ENCODE measurements around the gene C5orf15.

DNA sequence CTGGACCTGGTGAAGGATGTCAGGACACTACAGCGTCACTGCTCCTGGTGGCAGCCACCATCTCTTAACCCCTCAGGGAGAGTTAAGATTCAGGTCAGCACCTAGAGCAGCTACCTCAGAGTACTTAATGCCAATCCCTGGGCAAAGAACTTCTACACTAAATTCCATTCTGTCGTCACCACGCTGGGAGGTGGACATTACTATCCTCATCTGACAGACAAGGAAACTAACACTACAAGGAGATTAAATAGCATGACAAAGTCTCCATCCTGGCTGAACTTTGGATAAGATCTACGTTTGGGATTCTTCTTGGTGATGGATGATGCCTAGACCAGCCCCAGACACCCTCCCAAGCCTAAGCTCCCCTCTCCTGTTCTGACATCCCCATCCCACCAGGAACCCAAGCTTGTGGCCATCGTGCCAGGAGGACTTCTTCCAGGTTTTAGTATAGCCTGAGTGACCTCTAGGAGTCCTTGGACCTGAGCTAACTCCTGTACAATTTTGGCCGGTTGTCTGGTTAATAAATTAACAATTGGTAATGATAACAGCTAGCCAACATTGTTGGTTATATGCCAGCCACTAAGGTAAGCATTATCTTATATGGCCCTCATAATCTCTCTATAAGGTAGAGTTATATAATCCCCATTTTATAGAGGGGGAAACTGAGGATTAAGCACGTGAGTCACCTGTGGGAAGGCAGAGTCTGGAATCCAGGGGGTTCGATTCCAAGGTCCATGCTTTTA, 54.8 kb downstream of the C5orf15 start:
- TF ChIP-seq, protein P1, sequence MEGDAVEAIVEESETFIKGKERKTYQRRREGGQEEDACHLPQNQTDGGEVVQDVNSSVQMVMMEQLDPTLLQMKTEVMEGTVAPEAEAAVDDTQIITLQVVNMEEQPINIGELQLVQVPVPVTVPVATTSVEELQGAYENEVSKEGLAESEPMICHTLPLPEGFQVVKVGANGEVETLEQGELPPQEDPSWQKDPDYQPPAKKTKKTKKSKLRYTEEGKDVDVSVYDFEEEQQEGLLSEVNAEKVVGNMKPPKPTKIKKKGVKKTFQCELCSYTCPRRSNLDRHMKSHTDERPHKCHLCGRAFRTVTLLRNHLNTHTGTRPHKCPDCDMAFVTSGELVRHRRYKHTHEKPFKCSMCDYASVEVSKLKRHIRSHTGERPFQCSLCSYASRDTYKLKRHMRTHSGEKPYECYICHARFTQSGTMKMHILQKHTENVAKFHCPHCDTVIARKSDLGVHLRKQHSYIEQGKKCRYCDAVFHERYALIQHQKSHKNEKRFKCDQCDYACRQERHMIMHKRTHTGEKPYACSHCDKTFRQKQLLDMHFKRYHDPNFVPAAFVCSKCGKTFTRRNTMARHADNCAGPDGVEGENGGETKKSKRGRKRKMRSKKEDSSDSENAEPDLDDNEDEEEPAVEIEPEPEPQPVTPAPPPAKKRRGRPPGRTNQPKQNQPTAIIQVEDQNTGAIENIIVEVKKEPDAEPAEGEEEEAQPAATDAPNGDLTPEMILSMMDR (conservative IDR thresholded peaks at IDR 0.05): no peak
- TF ChIP-seq ZFX (IDR thresholded peaks at IDR 0.05): no peak
